ENCODE data around the gene BICRAL. TPM values are rescaled to one million over a fixed set of nuclear protein-coding genes. Genes with fewer than 3 reads are reported as not detected.
A peak's percentile ranks its signal among the peaks of the same experiment; 100 is the strongest.

BICRAL gene
- total and polyA plus RNA-seq, 9 of the 15 experiments (the other 6 are each of a cell fraction or from before 2014, with no cell fraction given), result 1.2 to 11.9 (median 5.6) TPM

DNA sequence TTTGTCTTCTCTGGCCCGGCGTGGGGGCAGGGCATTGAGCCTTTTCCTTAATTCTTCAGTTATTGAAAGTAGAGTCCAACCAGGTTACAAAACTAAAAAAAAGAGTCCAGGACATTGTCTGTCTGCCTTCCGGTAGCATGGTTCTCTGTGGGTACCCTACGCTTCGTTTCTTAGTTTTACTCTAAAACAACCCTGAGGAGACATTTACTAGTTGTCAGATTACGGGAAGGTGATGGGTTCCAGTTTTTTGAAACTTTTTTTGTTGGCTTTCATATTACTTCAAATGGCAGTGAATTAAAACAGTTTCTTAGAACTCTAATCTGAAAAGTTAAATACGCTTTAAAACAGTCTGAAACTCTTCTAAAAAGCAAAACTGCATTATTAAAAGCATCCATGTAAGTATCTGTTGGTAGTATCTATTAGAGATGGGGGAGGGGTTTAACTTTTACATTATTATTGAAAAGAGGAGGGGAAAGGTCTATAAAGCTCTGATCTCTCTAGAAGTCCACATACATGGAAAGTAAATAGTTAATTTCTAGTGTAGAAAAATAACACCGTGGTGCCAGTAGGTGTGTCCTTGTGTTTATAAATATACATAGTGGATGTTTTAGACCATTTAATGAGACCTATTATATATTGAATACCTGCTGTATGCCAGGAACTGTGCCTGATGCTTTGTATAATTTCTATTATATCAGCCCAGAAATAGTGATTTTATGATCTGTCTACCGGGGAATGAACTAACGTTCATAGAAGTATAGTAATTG lies 2.2 kb downstream of the BICRAL start (continued):
- TF ChIP-seq KLF6 (CRISPR knock-in tag; IDR thresholded peaks at IDR 0.05; ENCODE audit: borderline replicate concordance) (no peak), ZNF431 (CRISPR knock-in tag; IDR thresholded peaks at IDR 0.05) (no peak), ZNF316 (IDR thresholded peaks at IDR 0.05) (no peak), ZNF445 (CRISPR knock-in tag; IDR thresholded peaks at IDR 0.05; ENCODE audit: low read depth) (no peak), ZNF551 (CRISPR knock-in tag; IDR thresholded peaks at IDR 0.05) (no peak), NUFIP1 (IDR thresholded peaks at IDR 0.05; ENCODE audit: partially characterized antibody) (no peak), HDAC3 (IDR thresholded peaks at IDR 0.05; ENCODE audit: borderline replicate concordance, partially characterized antibody) (peak; percentile 18), NCOR1 (IDR thresholded peaks at IDR 0.05) (no peak), PTRF (tag; IDR thresholded peaks at IDR 0.05) (no peak), MED1 (CRISPR knock-in tag; IDR thresholded peaks at IDR 0.05; ENCODE audit: borderline replicate concordance) (no peak), NR1H2 (CRISPR knock-in tag; IDR thresholded peaks at IDR 0.05) (no peak), HMG20A (CRISPR knock-in tag; conservative IDR thresholded peaks at IDR 0.05) (no peak), RBM15 (IDR thresholded peaks at IDR 0.05; ENCODE audit: insufficient read depth, low read length) (no peak), EGR1 (conservative IDR thresholded peaks at IDR 0.05) (no peak), MAFF (IDR thresholded peaks at IDR 0.05; ENCODE audit: low read length) (no peak)
- TF ChIP-seq, protein P1, sequence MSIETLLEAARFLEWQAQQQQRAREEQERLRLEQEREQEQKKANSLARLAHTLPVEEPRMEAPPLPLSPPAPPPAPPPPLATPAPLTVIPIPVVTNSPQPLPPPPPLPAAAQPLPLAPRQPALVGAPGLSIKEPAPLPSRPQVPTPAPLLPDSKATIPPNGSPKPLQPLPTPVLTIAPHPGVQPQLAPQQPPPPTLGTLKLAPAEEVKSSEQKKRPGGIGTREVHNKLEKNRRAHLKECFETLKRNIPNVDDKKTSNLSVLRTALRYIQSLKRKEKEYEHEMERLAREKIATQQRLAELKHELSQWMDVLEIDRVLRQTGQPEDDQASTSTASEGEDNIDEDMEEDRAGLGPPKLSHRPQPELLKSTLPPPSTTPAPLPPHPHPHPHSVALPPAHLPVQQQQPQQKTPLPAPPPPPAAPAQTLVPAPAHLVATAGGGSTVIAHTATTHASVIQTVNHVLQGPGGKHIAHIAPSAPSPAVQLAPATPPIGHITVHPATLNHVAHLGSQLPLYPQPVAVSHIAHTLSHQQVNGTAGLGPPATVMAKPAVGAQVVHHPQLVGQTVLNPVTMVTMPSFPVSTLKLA (conservative IDR thresholded peaks at IDR 0.05), result 0 out of 4 replicates have a peak, but pooled peaks of 1 of the 2 experiments have one; percentile 24
- TF ChIP-seq, protein P2, sequence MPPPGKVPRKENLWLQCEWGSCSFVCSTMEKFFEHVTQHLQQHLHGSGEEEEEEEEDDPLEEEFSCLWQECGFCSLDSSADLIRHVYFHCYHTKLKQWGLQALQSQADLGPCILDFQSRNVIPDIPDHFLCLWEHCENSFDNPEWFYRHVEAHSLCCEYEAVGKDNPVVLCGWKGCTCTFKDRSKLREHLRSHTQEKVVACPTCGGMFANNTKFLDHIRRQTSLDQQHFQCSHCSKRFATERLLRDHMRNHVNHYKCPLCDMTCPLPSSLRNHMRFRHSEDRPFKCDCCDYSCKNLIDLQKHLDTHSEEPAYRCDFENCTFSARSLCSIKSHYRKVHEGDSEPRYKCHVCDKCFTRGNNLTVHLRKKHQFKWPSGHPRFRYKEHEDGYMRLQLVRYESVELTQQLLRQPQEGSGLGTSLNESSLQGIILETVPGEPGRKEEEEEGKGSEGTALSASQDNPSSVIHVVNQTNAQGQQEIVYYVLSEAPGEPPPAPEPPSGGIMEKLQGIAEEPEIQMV (tag; conservative IDR thresholded peaks at IDR 0.05; ENCODE audit: low read depth), result no peak
- TF ChIP-seq, protein P3, sequence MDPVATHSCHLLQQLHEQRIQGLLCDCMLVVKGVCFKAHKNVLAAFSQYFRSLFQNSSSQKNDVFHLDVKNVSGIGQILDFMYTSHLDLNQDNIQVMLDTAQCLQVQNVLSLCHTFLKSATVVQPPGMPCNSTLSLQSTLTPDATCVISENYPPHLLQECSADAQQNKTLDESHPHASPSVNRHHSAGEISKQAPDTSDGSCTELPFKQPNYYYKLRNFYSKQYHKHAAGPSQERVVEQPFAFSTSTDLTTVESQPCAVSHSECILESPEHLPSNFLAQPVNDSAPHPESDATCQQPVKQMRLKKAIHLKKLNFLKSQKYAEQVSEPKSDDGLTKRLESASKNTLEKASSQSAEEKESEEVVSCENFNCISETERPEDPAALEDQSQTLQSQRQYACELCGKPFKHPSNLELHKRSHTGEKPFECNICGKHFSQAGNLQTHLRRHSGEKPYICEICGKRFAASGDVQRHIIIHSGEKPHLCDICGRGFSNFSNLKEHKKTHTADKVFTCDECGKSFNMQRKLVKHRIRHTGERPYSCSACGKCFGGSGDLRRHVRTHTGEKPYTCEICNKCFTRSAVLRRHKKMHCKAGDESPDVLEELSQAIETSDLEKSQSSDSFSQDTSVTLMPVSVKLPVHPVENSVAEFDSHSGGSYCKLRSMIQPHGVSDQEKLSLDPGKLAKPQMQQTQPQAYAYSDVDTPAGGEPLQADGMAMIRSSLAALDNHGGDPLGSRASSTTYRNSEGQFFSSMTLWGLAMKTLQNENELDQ (CRISPR knock-in tag; IDR thresholded peaks at IDR 0.05; ENCODE audit: borderline replicate concordance), result no peak
- TF ChIP-seq, protein P4, sequence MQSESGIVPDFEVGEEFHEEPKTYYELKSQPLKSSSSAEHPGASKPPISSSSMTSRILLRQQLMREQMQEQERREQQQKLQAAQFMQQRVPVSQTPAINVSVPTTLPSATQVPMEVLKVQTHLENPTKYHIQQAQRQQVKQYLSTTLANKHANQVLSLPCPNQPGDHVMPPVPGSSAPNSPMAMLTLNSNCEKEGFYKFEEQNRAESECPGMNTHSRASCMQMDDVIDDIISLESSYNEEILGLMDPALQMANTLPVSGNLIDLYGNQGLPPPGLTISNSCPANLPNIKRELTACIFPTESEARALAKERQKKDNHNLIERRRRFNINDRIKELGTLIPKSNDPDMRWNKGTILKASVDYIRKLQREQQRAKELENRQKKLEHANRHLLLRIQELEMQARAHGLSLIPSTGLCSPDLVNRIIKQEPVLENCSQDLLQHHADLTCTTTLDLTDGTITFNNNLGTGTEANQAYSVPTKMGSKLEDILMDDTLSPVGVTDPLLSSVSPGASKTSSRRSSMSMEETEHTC (IDR thresholded peaks at IDR 0.05), result no peak
- TF ChIP-seq, protein P5, sequence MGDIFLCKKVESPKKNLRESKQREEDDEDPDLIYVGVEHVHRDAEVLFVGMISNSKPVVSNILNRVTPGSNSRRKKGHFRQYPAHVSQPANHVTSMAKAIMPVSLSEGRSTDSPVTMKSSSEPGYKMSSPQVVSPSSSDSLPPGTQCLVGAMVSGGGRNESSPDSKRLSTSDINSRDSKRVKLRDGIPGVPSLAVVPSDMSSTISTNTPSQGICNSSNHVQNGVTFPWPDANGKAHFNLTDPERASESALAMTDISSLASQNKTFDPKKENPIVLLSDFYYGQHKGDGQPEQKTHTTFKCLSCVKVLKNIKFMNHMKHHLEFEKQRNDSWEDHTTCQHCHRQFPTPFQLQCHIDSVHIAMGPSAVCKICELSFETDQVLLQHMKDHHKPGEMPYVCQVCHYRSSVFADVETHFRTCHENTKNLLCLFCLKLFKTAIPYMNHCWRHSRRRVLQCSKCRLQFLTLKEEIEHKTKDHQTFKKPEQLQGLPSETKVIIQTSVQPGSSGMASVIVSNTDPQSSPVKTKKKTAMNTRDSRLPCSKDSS (IDR thresholded peaks at IDR 0.05; ENCODE audit: low read depth, partially characterized antibody), result no peak

Measured in K562 (cell line).